GM21723 (cell line): Measurements from ENCODE around the gene MINDY1.

Source experiments
- ATAC-seq: cut with Tn5 transposase; IDR thresholded peaks from one replicate; pipeline ENCODE4 v1.9.1; 2021; ENCODE audit warnings: mild to moderate bottlenecking, moderate library complexity; ENCODE audit not compliant: unreplicated experiment

Gene MINDY1

DNA sequence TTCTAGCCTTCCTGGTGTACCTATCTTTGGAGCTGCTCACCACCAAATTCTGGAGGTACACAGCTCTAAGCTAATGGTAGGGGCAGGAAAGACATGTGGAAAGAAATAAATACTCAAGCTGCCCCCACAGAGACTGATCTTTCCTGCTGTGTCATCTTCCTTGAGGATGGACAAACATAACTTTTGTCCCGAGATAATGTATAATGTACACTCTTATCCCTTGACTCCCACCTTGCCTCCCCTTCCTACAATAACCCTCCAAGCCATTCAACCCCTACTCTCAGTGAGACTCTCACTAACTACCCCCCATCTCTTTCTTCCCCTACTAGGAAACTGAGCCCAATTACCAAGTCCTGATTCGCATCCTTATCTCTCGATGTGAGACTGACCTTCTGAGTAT, 12.5 kb downstream of the MINDY1 start:
- ATAC-seq: no peak

DNA sequence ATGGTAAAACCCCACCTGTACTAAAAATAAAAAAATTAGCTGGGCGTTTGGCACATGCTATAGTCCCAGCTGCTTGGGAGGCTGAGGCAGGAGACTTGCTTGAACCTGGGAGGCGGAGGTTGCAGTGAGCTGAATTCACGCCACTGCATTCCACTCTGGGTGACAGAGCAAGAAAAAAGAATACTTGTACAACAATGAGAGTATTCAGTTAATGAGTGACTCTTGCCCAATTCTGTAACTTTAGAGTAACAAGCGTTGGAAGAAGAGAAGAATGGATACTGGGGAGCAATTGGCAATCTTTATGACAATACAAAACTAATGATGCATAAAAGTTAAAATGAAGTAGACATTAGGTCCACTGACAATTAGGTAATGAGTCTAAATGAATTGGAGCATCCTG, 14.1 kb downstream of the MINDY1 start:
- ATAC-seq: no peak

DNA sequence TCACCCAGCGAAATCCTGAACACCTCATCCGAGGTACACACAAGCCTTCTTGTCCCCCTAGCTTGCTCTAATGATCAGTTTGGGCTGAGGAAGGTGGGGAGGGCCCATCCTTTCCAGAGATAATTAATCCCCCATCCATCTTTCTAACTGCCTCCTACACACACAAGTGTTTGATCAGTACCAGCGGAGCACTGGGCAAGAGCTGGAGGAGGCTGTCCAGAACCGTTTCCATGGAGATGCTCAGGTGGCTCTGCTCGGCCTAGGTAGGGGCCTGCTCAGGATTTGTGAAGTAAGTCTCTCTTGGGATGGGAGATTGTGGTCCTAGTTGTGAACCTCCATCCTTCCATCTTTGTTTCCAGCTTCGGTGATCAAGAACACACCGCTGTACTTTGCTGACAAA, 18.8 kb downstream of the MINDY1 start:
- ATAC-seq: no peak

DNA sequence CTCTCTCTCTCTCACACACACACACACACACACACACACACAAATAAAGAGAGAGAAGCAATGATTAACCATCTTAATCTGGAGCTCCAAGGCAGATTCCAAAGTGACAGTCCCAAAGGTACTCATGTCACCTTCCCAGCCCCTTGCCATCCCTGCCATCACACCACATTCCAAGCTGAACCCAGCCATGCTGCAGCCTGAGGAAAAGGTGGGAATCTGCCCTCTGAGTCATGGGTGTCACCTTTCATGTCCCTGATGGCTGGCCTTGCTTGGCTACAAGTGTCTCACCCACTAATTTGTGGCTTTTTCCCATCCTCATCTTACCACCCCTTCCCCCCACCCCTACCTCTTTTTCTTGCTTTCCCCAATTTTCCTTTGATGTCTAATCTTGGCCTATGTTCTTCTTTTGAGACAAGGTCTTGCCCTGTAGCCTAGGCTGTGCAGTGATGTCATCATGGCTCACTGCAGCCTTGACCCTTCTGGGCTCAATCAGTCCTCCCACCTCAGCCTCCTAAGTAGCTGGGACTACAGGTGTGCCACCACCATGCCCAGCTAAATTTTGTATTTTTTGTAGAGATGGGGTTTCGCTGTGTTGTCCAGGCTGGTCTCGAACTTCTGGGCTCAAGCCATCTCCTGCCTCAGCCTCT, 21.4 kb downstream of the MINDY1 start:
- no peak for ATAC-seq

DNA sequence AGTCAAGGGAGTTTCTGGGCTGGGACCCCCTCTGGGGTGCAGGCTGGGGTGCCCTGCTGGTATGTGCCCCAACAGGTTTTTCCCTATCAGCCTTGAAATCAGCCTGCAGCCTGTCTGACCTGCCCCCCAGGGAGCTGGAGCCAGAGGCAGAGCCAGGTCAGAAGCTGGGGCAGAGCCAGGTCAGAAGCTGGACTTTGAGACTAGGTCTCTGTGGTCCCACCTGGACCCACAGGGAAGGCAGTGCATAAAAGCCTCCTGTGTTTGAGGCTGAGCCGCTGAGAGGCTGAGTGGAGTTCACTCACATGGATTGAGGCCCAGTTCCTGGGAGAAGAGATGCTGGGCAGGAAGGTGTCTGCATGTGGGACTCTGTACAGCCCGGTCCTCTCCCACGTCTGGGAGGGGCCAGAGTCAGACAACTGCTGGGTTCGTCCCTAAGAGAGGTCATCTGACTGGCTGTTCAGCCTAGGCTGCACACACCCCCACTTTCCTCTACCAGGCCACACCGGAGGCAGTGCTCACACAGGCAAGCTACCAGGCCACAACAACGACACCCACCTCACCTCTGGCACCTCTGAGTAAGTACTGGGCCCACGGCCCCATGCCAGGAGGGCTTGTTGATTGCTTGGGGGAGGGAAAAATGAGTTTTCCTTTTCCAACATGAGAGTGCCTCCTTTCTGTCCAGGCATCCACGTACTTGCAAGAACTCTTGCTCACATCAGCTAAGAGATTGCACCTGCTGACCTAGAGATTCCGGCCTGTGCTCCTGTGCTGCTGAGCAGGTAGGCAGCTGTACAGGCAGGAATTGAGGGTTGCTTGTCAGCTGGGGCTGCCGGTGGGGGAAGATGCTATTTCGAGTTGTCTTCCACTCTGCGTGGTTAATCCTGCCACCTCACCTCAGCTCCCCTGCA, 24.6 kb downstream of the MINDY1 start, which contains the start of gene ANXA9:
ANXA9 (plus strand) TSS at position 488 of the 908 bp plus-strand sequence. CDS start 814 bp downstream, outside the sequence.
- no peak for ATAC-seq

DNA sequence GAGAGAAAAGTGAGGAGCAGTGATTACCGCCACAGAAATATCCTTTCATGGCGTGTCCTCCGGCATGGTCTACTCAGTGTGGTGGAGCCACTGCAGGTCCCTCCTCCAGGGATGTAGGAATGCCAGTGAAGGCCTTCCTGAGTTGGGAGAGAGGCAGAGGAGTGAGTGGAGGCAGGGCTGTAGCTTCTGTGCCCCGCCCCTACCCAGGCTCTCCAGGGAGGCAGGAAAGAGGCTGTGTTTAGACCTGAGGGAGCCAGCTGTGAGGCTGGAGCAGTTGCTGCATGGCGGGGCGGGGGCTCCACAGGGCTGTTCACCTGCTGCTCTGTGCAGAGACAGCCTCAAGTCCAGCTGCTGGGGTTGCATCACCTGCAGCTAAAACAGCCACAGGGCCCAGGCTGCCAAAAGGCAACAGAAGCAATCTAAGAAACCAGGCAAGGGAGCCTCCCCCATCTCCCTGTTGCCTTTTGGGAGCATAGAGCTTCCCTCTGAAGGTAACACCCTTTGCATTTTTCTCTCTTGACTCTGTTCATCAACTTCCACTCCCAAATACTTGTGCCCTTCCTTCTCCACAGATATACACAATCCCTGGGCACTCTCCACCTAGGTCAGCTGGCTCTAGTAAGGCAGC, 25.4 kb downstream of the MINDY1 start:
- ATAC-seq: no peak

DNA sequence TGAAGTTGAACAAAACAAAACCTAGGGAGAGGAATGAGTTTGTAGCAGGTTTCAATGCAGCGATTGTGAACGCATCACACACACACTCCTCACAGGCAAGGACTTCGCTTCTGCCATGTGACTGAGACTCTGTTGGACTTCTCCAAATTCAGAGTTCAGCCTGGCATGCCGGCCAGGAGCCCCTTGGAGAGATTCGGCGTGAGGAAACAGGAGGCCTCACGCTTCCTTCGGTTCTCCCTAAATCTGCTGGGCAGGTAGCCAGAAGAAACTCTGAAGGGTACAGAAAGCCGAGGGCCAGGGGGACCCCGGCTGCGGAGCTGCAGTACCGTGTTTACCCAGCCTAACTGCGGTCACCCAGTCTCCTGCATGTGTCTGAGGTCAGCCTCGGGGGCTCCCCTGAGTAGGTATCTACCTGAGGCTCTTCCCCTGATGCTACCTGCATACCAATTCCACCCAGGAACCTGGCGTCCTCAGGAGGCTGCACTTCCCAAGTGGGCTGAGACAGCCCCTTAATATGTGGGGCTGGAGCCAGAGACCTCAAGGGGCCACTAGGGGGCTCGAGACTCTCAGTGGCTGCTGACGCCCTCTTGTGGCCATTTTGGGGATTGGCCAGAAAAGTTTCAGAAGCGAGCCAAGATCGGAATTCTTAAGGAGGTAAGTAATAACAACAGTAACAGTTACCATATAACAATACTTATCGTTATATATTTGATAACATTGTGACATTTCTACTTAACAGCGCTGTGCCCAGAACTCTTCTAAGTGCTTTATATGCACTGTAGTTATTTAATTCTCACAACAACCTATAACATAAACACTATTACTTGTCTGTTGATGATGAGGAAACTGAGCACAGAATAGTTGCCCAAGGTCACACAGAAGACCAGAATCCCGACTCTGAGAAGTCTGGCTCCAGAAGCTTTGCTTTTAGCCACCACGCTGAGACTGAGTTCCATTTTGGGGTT, 27.3 kb downstream of the MINDY1 start:
- ATAC-seq: peak; percentile 52

DNA sequence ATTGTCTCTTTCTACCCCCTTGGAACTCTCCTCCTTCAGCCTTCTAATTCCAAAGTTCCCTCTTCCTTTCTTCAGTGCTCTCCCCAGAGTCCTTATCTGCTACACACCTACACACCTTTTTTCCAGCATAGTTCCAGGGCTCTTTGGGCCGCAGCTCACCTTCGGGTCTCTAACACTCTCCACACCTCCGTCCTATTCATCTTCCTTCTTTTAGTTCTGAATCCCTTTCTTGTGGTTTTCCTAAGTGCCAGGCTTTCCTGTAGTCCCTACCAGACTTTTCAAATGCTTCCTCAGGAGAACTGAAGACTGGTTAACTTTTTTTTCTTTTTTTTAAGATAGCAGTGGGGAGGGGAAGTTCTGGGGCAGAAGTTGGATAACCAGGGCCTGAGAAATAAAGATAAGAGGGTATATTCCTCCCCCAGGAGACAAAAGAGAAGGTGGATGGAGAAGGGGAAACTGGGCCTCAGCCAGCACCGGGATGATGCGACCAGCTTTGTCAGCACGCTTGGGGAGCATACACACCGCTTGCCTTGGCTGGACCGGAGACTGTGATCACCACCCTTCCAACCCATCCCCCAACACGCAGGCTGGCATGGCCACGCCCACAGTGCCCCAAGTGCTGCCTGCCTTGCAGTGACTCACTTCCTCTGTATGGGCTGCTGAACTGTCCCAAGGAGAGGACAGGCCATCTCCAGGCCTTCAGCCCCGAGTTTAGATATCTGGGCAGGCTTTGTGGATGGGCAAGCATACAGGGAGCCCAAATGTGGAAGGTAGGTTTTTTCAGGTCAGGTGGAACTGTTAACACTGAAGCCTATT, 29.6 kb downstream of the MINDY1 start:
- ATAC-seq: no peak

DNA sequence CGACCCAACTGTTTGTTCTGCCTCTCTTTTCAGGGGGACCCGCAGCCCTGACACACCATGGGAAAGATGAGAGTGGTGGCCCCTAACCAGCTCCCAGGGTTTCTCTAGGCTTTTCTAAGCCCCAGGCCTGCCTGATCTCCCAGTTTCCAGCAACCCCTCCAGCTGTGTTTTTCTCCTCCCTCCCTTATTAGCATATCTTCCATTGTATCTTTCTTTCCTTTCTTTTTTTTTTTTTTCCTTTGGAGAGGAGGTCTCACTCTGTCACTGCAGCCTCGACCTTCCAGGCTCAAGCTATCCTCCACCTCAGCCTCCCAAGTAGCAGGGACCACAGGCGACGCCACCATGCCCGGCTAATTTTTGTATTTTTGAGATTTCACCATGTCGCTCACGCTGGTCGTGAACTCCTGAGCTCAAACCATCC, 30.3 kb downstream of the MINDY1 start:
- no peak for ATAC-seq

DNA sequence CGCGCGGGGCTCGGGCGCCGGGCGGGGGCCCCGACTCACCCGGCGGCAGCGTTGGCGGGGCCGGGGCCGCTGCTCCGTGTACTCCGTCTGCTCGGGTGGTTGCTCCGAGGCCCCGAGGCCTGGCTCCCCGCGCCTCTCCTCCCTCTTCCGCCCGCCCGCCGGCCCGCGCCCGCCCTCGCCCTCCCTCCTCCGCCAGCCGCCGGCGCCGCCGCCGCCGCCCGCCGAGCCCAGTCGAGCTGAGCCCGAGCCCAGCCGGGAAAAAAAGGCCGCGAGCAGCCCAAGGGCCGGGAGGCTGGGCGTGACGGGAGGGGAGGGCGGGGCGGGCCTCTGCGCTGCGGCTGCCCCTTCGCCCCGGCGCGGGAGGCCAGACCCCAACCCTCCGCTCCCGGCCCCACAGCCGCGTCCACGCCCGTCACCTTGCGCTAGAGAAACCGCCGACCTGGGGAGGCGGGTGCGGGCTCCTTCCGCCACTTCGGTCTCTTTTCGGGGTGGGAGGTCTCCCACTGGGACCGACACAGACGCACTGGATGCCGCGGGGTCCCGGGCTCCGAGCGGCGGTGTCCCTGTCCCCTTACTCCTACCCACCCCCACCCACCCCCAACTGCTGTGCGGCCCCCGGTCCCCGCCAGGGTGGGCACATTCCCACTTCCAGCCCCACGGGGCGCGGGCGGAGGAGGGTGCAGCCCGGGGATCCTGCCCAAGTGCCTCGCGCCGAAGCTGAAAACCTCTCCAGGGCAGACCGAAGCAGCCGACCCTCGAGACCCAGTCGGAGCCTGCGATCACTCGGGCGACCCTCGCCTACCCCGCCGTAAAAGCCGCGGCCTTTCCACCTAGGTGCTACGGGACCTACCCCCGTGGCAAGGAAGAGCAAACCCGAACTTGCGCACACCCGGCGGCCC, 31.9 kb downstream of the MINDY1 start, which contains the start of gene CERS2:
CERS2 (minus strand) TSS at position 256 of the 899 bp plus-strand sequence. CDS start 5,745 bp downstream, outside the sequence.
- ATAC-seq: peak; percentile 55

DNA sequence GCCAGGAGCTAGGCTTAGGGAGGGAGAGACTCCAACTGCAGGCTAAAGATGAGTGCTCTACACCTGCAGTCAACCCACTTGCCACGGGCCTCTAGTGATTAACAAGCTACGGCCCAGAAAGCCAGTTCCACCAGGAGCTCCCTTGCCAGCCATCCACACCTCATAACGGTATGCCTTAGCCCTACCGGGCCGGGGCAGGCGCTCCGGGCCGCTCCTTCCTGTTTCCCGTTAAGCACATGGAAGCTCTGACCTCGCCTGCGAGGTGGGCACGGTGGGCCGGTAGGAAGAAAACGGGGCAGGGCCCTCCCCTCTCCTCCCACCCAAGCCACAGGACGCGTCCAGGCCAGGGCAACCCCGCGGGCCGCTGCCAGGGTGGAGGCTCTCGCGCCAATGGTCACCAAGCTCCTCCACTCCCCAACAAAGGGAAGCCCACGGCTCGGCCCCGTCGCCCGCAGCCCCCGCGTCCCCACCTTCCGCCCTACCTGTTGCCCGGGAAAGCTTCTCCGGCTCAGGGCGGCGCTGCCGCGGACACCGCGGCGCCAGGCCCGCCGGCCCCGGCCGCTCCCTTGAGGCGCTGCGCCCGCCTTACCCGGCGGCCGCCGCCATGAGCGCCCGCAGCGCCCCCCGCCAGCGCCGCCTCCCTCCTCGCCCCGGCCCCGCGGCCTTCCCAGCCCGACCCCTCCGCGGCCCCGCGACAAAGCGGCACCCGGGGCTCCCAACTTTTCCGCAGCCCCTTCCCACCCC, 32.7 kb downstream of the MINDY1 start:
- peak; percentile 50 for ATAC-seq

DNA sequence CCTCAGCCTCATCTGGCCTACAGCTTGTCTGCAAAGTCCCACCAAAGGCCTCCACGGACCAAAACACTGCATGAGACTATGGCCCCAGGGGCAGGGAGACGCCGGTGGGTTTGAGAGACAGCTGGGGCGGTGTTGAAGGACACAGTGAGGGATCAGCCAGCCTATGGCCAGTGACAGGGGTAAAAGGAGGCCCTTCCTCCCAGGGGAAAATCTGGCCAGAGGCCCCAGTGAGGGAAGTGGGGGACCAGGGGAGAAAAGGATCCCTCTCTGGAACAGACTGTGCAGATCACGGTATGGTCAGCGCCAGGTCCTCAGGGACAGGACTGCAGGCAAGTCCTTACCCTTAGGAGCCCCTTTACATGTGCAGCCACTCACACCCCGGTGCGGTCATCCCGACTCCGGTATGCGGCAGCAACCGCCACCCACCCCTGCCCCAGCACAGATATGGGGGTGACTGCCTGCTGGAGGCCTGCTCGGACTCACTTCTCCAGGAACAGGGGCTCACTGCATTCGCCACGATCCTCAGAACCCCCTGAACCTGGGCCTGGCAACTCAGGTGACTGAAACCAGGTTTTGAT, 33.4 kb downstream of the MINDY1 start:
- ATAC-seq: no peak

DNA sequence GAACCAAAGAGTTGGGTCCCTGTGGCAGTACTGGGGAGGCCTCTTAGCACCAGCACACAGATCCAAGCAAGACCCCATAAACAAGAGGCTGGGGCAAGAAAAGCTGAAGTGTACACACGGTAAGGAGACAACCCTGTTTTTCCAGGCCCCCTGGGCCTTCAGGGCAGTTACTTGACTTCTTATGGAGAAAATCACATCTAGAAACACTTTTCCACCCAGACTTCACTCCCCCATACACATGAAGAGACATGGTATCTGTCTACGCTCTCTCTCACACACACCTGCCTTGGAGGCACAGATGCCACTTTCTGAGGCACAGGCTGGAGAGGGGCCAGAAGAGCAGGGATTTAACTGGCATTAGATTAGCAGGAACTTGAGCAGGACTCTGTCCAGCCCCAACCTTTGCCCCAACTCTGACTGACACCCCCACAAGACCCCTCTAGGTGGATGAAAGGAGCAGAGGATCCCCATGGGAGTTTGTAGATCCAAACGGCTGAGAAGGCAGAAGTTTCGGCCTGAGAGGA, 34.2 kb downstream of the MINDY1 start:
- no peak for ATAC-seq

DNA sequence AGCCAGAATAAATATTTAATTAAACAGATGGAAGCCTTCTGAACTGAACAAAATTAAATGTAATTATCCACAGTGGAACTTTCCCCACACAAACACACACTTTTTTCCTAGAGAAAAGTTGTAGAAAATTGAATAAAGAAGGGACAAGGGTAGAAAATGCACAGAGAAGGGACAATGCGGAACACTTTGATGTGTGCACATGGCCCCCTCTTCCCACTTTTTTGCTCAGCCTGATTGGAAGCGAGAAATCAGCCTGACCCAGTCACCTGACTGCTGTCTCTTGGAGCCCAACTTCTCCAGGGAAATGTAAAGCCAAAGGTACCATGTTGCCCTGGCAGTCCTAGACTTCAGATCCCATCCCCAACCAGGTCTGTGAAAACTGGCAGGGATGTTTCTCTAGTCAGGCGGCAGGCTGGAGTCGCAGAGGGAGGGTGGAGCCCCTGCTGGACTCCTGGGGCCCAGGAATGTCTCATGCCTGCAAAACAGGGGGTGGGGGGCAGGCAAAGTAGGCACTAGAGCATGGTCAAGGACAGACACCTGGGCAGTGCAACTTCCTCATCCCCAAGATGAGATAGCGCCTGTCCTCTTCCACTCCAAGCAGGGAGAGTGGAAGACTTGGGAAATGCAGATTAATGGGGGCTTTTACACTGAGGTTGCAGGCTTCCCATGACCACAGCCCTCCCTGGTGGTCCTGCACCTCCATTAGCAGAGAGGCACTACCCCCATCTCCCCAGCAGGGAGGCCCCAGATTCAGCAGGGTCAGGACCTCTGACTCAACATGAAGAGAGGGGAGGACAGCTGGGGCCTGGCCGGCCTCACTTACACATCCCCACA, 34.9 kb downstream of the MINDY1 start:
- no peak for ATAC-seq

DNA sequence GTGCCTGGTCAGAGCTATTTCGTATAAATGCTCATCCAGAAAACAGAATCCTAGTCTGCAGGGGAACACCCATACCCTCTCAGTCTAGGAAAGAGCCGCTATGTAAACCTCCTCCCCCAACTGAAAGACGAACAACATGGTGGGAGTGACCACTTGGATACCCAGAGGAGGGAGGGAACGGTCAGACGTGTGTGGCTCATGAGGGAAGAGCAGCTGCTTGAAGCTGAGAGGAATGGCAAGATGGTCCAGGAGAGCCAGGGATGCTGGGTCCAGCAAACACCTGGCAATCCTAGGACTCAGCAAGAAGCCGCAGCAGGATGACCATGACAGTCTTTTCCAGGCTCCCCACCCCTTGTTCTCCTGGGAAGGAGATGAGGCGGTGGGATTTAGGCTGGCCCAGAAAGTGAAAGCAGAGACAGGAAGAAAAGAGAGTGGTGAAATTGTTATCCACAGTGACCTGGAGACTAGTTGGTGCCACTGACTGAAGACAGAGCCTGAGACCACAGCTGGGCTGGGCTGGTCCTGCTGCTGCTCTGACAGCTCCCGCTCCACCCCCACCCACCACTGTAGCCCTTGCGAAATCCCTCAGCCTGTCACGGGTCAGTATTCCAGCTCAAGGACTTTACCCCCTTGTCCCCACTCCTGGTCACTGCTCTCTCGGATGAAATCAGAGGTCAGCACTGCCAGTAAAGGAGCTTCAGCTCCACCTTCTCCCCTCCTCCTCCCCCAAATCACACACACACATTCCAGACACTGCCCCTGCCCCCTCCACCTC, 35.7 kb downstream of the MINDY1 start:
- ATAC-seq: no peak

DNA sequence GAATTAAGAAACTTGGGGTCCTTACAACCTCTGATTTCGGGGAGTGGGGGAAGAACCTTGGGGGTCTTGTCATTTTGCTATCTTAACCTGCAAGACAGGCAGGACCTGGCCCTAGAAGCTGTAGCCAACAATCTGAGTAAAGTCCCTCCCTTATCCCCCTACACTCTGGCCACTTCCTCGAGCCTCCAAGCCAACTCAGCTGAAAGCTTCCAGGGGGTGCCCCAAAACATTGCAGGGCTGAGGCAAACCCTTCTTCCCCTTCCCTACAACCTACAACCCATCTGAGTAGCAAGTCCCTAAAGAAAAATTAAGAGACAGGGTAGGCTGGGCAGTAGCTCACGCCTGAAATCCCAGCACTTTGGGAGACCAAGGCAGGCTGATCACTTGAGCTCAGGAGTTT, 37.1 kb downstream of the MINDY1 start:
- ATAC-seq: no peak
